Activated T-helper 1 cell treated with anti-CD3 and anti-CD28 coated beads, Interleukin-2, amount 50 U/mL, for 16 hours (primary cell): ENCODE measurements around the gene CNTN2.

Experiments used
- DNase-seq, 2 donors: peaks; one replicate each; pipeline ENCODE4 v3.0.0-alpha.2; 2020; ENCODE audit warnings: low read depth in 1 of 2, low spot score in 1 of 2

The CNTN2 gene

DNA sequence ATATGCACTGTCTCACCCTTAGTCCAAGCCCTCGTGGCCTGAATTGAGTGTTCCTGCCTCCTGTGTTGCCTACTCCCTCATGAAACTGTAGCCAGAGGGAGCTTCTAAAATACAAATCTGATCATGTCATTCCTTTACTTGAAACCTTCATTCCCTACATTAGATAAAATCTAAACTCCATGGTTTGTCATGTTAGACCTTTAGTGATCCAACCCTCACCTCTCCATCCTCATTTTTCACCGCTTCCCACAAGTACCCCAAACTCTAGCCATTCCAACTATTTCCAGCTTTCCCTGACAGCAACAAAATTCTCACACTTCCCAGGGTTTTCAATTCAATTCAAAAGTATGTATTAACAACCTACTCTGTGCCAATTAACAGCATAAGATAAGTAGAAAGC, 18.3 kb upstream of the CNTN2 start:
- no peak for DNase-seq

DNA sequence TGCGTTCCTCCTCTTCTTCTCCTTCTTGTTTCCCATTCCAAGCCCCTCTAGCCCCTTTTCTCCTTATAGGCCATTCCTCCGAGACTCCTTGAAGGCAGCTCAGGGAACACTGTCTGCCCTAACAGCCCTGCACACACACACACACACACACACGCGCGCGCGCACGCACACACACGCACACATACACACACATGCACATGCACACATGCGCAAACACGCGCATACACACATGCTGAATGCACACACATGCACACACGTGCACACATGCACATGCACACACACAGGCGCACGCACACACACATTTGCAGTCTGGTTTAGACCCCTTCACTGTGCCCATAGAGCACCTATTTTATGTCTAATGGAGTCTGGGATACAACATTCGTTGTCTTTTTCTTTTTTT, 17.8 kb upstream of the CNTN2 start:
- DNase-seq: no peak

DNA sequence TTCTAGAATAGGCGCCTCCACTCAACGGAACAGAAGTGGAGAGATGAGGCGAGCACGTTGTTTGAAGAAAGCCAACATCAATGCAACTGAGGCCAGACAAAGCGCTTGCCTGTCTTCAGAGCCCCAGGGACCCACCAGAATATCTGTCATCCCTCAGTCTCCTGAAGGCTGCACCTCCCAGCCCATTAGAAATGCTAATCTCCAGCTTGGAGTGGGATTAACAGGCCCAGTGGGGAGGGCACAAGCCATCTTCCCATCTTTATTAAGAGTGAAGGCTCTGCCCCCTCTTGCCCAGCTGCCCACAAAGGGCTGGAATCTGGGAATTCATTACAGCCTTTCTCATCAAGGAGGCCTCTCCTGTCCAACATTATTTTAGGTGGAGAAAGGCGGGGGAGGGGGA, 16.8 kb upstream of the CNTN2 start:
- DNase-seq: no peak

DNA sequence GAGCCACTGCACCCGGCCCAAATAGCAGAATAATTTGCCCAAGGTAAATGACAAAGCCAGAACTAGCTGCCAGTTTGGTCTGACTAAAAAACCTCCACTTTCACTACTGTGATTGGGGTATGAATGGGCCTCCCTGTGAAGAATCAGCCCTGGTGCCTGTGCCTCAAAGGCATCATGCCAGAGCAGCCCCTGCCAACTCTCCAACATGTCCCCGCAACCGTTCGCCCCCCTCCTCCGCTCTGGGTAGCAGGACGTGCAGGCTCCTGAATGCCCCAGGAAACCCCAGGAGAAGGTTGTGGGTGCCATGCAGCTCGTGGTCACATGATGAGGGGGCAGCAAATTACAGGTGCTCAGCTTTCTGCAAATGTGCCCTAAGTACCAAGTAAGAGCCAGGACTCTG, 14.6 kb upstream of the CNTN2 start:
- DNase-seq: no peak

DNA sequence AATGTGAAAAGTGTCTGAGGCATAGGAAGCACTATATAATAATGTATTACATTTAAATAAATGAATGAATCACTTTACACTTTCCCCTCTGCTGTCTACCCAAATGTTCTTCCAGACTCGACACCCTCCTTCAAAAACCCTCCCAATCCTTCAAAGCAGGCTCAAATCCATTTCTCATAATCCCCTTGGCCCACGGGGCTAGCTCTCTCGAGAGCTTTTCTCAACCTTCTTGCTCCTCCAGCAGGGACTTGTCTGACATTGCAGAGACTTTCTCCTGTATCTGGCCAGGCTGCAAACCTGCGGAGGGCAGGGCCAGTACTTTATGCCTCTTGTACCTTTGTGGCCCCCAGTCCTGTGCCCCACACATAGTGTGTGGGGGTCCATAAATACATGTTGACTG, 14.1 kb upstream of the CNTN2 start:
- DNase-seq: no peak

DNA sequence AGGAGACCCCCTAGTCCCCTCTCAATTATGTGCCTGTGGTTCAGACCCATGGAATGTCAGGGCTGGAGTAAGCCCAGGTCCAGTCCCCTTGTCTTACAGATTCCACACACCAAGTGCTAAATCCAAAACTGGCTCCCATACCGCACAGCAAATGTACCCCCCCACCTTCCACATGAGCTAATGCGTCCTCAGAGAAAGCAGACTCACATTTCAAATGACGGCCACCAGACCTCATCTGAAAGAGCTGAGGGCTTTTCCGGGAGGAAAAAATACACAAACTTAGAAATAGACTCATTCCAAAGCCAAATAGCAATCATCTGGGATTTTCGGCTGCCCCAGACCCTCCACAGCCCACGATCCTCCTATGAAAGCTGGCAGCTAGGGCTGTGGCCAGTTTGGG, 12.8 kb upstream of the CNTN2 start:
- DNase-seq: no peak

- no peak for DNase-seq
Observed at GRCh38 chr1:205030896-205031295, 12.1 kb upstream of the CNTN2 start.

DNA sequence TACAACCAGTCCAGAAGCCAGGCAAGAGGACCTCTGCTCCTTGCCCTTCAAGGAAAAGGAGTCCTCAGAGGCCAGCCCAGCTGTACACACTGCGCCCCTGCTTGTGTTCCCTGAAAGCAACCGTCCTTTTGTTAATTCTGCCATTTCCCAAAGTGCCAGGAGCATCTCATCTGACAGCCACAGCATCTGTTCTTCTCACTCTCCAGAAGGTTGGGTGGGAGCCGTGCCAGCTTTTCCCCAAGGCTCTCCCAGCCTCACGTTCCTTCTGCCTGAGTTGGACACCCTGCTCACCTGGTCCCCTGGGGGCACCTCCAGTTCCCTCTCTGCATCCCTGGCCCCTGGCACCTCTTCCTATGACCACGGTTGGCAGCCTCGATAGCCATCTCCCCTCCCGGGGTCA, 10.5 kb upstream of the CNTN2 start:
- no peak for DNase-seq

DNA sequence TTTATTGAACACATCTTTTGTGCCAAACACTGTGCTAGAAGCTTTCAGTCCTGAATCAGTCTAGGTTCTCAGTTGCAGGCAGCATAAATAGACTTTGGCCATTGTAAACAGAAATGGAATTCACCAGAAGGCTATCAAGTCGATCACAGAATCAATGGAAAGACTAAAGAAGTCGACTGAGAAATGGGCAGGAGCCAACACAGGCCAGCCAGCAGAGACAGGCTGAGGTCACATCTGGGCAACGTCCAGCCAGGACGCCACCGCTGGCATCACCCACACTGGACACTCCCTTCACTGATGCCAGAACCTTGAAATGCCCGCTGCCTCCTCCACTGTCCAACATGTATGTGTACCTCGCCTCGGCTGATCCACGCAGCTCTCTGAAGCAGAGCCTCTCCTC, 5.5 kb upstream of the CNTN2 start:
- DNase-seq: no peak

GRCh38 chr1:205038132-205038786, 4.8 kb upstream of the CNTN2 start:
- DNase-seq: no peak

DNA sequence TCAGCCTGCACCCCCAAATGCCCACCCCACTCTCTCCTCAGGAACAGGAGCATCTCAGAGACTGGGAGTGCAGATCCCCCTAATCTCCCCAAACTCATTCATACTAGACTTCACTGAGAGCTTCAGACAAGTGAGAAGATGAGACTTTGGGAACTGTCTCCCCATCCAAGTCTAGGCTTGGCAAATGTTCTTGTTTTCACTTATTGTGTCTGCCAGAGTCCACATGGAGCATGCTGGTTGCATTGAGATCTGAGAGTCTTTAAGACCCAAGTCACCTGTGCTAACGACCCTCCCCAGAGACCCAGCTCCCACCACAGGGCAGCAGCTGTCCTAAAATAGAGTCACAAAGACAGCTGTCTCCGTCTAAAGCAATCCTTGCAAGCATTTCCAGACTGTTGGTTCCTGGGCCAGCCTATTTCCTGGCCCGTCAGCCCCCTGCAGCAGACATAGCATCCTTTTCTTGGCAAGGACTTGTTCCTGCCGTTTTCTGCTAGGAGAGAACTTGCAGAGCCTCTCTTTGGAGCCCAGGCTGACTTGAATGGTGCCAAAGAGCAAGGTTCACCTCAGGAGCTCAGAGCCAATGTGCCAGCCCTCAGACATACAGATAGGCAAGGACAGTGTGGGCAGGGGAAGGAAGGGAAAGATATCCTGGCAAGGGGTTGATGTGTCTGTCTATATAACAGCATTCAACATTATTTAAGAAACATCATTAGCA, 1.9 kb upstream of the CNTN2 start:
- DNase-seq: no peak

DNA sequence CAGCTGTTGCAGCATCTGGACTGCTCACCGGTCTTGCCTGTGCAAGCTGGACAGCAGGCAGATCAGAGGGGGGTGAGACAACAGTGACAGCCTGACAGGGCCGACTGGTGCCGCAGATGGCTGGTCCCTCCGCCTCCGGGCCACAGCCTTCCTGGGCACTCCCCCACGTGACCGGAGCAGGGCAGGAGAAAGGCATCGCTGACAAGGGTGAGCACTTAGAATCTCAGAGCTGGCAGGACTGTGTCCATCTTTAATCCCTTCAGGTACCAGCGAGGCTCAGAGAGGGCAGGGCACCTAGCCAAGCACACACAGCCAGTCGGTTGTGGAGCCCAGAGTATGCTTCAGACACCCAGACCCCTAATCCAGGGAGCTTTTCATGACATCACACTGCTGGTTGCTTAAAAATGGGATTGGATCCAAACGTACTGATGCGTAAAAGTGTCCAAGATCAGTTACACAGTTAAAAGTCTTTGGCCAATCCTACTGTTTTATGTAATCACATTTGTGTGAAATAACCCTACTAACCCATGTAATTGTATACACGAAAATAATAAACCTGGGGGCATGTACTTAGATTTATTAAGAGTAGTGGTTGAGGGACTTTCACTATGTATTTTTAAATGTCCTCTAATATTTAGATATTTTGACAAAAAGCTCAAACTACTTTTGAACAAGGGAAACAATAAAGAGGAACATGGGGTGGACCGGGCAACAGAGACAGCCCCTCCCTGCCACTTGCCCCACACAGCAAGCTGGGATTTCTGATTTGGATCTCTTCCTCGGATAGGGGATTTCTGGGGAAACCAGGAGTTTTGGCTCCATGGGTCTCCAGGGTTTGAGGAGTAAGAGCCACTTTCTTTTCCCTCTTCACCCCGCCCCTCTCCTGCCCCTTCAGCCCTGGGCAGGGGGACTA, 758 bp upstream of the CNTN2 start:
- DNase-seq: no peak

- DNase-seq: no peak
Observed at GRCh38 chr1:205043866-205044265, 854 bp downstream of the CNTN2 start.

GRCh38 chr1:205044741-205045140, 1.7 kb downstream of the CNTN2 start:
- DNase-seq: no peak

GRCh38 chr1:205045146-205045545, 2.1 kb downstream of the CNTN2 start:
- DNase-seq: no peak

DNA sequence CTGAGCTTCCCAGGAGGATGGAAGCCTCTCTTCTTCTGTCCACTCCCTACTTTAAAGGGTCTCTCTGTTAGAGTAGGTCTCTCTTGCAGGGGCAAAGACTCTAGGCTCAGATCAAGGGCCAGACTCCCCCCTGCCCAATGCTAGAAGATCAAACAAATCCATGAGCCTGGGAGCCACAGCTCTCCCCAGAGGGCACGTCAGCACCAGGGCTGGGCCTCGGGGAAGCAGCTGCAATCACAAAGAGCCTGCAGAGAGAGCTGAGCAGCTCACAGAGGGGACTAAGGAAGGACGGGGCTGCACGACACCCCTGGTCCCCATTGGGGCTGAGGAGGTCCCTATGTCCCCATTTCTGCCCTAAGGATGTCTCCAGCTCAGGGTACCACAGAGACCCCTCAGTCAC, 3.9 kb downstream of the CNTN2 start:
- no peak for DNase-seq

GRCh38 chr1:205047764-205048231, 4.8 kb downstream of the CNTN2 start:
- no peak for DNase-seq

GRCh38 chr1:205048382-205048781, 5.4 kb downstream of the CNTN2 start:
- no peak for DNase-seq

DNA sequence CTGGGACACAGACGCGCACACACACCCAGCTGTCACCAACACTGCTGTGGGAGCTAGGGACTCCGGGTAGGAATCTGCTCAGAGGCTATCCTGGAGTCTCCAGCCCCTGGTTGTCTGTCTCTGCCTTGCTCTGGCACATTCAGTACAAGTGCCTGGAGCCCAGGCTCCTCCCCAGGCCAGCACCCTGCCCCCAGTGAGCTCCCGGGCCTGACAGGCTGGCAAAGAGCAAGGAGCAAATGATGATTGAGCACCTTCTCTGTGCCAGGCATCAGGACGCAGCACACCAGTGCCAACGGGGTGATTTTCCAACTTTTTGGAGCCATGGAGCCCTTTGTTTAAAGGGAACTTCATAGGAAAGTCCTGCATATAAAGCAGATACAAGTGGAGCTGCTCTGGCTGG, 6.5 kb downstream of the CNTN2 start:
- no peak for DNase-seq

- DNase-seq: no peak
Observed at GRCh38 chr1:205052690-205053089, 9.7 kb downstream of the CNTN2 start.

DNA sequence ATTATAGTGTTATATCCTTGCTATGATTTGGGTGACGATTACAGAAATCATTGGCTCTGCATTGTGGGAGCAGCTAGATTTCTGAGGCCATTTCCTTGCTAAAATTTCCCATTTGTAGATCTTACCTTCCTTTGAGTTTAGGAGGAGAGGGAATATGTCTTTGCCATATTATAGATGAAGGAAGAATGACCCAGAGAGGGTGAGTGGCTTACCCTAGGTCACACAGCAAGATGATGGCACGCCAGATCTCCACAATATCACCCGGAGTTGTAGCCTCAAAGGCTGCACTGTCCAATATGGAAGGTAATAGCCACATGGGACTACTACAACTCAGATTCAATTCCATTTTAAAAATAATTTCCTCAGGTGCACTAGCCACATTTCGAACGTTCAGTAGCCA, 10.3 kb downstream of the CNTN2 start:
- no peak for DNase-seq

- no peak for DNase-seq
Observed at GRCh38 chr1:205054013-205054412, 11.0 kb downstream of the CNTN2 start.
